Kasumi-1 (cell line): ENCODE data around the gene CHRNB4.

Experiments
- DNase-seq, 2 experiments: peaks; one replicate each; lab custom pipeline; 2025; lab: John Stamatoyannopoulos, UW

CHRNB4 gene

GRCh38 chr15:78671626-78672211 is 30.7 kb upstream of the CHRNB4 start:
- DNase-seq, result no peak

GRCh38 chr15:78668987-78669386 is 28.0 kb upstream of the CHRNB4 start:
- DNase-seq, result no peak

DNA sequence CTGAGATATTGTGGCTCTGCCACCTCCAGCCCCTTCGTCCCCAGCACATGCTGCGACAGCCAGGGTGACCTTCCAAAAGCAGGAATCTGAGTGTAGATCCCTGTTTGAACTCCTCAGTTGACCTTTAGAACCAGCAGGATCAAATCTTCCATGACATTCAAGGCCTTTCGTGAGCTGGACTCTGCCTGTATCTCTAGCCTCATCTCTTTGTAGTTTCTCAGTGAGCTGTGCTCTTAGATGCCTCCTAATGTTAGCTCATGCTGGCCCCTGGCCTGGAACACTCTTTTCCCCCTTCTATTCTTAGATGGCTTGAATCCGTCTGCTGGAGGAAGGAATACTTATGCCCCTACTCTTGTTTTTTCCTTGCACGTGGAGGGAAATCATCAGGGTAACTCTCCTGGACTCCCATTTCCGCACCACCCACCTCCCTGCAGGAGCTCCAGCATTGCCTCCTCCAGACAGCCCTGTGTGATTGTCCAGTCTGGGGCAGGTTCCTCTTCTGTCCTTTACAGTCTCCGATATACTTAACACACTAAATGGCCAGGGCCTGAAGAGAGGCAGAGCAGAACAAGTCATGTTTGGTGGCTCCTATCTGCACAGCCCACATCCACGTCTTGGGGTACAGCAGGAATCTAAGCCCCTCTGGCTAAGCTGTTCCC is 26.7 kb upstream of the CHRNB4 start:
- DNase-seq, result no peak

GRCh38 chr15:78666010-78666409 is 25.0 kb upstream of the CHRNB4 start:
- no peak for DNase-seq

GRCh38 chr15:78663703-78664102 is 22.7 kb upstream of the CHRNB4 start:
- DNase-seq, result no peak

DNA sequence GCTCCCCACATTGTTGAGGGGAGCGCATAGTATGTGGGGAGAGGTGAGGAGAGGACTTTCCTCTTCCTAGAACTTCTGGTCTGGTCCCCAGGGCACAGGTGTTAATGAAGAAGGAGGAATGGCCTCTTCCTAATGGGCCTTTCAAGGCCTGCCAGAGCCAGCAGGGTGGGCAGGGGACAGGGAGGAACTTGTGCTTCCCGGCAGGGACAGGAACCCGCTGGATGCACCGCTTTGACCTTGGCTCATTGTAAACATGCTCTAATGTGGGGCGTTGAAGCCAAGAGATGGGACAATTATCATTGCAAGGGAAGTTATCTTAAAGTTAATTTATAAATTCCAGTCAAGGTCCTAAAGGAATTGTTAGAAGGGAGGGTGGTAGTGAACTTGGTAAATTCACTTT is 21.0 kb upstream of the CHRNB4 start:
- DNase-seq, result no peak

DNA sequence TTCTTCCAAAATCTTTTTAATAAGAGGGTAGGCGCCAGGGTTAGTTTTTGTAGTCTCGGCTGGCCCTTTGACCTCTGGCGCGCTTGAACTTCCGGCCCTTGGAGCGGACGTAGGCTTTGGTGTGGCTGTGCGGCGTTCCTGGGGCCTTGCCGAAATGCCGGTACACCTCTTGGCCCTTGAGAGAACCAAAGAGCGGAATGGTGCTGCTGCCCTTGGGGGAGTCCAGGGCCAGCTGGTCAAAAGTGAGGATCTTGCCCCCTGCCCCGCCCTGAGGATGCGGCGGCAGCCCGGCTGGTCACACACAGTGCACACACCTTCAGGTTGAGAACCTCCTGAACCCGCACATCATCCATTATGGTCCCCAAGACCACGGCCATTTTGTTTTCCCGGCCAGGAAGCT is 20.0 kb upstream of the CHRNB4 start:
- no peak for DNase-seq

GRCh38 chr15:78660584-78660983 is 19.6 kb upstream of the CHRNB4 start:
- DNase-seq, result no peak

DNA sequence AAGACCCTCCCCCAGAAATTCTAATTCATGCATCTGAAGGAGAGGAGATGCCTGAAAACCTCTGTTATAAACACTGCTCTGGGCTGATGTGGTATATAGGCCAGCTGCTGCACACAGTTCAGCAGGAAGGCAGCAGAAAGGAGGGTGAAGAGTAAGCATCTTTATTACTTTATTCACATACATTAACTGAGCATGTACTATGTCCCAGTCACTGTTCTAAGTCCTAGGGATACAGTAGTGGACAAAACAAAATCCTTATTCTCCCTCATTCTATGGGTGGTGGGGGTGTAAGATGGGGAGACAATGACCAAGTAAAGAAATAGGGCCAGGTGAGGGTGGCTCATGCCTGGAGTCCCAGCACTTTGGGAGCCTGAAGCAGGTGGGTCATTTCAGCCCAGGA is 17.8 kb upstream of the CHRNB4 start:
- no peak for DNase-seq

DNA sequence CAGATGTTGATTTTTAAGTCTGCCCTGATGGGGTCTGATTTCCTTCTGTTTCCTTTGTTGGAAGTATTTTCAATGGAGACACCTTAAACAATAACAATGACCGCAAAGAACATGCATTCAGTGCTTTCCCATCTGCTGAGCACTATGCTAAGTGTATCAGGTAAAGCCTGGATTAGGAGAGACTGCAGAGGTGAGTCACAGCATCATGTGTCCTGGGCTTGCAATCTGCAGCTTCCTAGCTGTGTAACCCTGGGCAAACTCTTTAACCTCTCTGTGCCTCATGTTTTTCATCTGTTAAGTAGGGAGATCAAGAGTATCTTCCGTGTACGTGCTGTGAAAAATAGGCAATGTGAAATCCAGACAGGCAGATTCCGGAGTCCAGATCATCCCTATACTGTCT is 13.3 kb upstream of the CHRNB4 start:
- no peak for DNase-seq

DNA sequence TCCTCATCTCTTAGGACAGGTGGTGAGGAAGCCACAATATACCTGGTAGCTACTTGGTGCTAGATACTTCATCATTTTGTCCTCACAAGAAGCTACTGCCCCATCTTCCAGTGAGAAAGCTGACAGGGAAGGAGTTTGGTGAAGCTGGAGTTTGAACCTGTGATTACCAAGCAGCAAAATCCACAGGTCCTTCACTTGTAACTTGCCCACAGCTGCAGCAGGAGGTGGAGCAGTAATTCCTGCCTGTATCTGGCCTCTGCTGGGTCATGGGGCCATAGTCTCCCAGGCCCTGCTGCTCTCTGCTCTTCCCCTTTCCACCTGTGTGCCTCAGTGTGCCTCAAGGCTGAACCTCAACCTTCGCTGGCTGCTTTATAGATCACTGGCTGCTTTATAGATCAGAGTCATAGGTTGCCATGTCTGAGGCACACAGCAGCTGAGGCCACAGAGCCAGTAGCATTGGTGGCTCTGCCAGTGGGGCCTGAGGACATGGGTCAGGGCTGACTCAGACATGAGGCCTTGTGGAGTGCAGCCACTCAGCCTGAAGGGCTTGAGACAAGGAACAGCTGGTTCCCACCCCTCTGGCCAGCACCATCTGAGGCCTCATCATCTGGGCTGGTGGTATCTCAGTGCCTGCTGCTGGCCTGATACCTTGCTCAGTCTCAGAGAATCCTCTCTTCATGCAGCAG is 11.1 kb upstream of the CHRNB4 start:
- no peak for DNase-seq

GRCh38 chr15:78651007-78651406 is 10.0 kb upstream of the CHRNB4 start:
- no peak for DNase-seq

DNA sequence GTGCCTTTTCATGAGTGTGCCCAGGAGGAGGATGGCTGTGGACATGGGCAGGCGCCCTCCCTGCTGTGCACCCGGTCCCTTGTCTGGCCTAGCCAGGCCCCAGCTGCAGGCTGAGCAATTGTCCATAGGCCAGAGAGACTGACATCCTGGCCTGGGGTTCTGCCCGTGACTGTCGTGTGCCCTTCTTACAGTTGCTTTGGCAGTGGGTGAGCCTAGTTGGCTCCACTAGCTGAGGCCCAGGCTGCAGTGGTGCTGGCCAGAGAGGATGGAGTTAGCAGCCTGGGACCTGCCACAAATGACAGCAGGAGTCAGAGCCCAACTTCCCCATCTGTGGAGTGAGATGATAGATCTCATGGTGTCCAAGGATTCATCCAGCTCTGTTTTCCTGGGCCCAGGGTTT is 9.0 kb upstream of the CHRNB4 start:
- no peak for DNase-seq

- no peak for DNase-seq
These were observed 4.0 kb upstream of the CHRNB4 start for GRCh38 chr15:78645009-78645408.

GRCh38 chr15:78642331-78642730 is 1.3 kb upstream of the CHRNB4 start:
- no peak for DNase-seq

GRCh38 chr15:78641749-78642275 is 802 bp upstream of the CHRNB4 start:
- no peak for DNase-seq

DNA sequence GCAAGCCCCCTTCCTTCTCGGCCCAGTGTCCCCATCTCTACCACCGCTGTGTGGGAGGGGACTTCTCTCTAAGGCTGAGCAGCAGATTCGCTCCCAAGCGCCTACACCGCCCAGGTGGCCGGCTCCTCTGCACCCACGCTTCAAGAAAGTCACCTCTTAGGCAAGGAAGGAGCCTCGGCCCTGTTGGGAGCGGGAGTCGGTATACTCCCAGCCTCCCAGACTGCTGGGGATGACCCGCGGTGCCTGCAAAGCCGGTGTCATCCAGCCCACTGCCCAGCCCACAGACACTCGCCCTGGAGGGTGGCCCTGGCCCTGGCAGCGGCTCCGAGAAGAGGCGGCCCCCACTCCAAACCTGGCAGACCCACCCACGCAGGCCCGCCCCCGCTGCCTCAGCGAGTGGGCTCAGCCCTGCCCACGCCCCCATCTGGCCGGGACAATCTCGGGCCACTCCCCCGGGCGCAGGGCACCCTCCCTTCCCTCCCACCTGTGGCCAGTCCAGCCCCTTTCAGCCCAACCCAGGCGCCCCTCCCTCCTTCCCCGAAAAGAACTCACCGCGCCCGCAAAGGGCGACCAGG is 396 bp downstream of the CHRNB4 start:
- DNase-seq, result no peak

GRCh38 chr15:78638658-78639314 is 2.2 kb downstream of the CHRNB4 start:
- peak; percentile 42 to 65 for DNase-seq

- DNase-seq, result no peak
These were observed 3.1 kb downstream of the CHRNB4 start for GRCh38 chr15:78637776-78638435.

DNA sequence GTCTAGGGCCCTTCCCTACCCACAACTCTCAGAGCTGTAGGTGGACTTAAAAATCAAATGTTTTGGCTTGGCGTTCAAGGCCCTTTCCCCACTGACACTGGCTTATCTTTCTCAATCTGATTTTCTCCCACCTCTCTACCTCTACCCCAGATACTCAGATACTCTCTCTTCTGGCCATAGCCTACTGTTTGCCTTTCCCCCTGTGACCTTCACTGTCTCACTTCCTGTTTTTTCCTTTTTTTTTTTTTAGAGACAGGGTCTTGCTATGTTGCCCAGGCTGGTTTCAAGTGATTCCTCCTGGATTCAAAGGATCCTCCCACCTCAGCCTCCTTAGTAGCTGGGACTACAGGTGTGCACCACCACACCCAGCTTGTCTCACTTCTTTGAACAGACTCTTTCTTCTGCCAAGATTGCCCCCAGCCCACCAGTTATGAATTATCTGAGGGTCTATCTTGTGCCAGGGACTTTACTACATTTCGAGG is 4.6 kb downstream of the CHRNB4 start:
- DNase-seq, result no peak

DNA sequence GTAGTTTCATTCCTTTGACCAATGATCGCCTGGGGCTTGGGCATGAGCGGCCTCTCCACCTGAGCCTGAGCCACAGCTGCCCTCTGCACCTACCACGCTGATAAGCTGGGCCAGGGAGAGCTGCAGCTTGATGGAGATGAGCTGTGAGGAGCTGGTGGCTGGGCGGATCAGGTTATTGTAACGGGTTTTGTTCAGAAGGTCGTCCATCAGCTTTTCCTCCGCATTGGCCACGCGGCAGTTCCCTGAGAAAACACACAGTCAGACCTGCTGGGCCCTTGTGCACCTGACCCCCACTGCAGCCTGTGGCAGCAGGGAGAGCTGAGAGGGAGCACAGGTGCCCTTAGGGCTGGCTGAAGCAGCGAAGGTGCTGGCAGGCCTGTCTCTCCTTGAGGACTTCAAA is 5.7 kb downstream of the CHRNB4 start:
- DNase-seq, result no peak
